Right lobe of liver (tissue), 6 donors: ENCODE results near the gene PLOD1. TPM values are rescaled to one million over a fixed set of nuclear protein-coding genes. Genes with fewer than 3 reads are reported as not detected.
"Not testable (repeated sequence)": the region's sequence is repeated elsewhere in the genome, so short reads cannot be mapped to it uniquely, and the experiment has no call there.

Experiments used
- ATAC-seq, 4 donors: fragments of 200-7000 bp; cut with Tn5 transposase; one replicate each; pipeline ENCODE4 v1.9.1; 2020; ENCODE audit warnings: mild to moderate bottlenecking in 4 of 4, moderate library complexity in 4 of 4
- DNase-seq, 3 donors: peaks; one replicate each; pipeline ENCODE4 v3.0.0-alpha.2; 2020
- H3K27ac ChIP-seq, 3 donors: fragments of 200-600 bp; one replicate each; pipeline ENCODE4 v1.8.0; 2022
- H3K27me3 ChIP-seq, 2 donors: fragments of 200-600 bp; one replicate each; pipeline ENCODE4 v1.8.0; 2022
- H3K36me3 ChIP-seq, 4 donors: fragments of 200-600 bp; sonication (generic) in 1 of 4; one replicate each; pipeline versions ENCODE4 v1.5.1 to v1.8.0; 2017 to 2022; ENCODE audit warnings: control low read depth in 1 of 4
- H3K4me1 ChIP-seq, 4 donors: fragments of 200-600 bp; sonication (generic) in 1 of 4; one replicate each; pipeline versions ENCODE4 v1.5.1 to v1.8.0; 2017 to 2022; ENCODE audit warnings: control low read depth in 1 of 4
- H3K4me3 ChIP-seq, 3 donors: fragments of 200-600 bp; one replicate each; pipeline ENCODE4 v1.8.0; 2022
- H3K9me3 ChIP-seq, 4 donors: fragments of 200-600 bp; sonication (generic) in 1 of 4; one replicate each; pipeline versions ENCODE4 v1.5.1 to v1.8.0; 2017 to 2022; ENCODE audit warnings: control low read depth in 1 of 4
- CTCF ChIP-seq, 4 donors: fragments of 200-600 bp in 3 of 4; fragments of 450-650 bp in 1 of 4; IDR thresholded peaks; one replicate each; pipeline versions ENCODE4 v1.5.1 to v1.8.0; 2016 to 2022; ENCODE audit warnings: antibody characterized with exemption in 4 of 4, mild to moderate bottlenecking in 2 of 4
- POLR2A ChIP-seq: fragments of 450-650 bp; IDR thresholded peaks from one replicate; pipeline ENCODE4 v1.6.1; 2017; ENCODE audit warnings: antibody characterized with exemption, mild to moderate bottlenecking
- WGBS: methylation state at CpG from one replicate; pipeline ENCODE4 v1.1.6; 2018; ENCODE audit warnings: low coverage, low lambda C conversion rate; ENCODE audit not compliant: insufficient coverage; ENCODE audit errors: missing lambda C conversion rate; 5-methylcytosine and 5-hydroxymethylcytosine counted together
- intact Hi-C, 2 donors: fragments of 100-400 bp; cut with DNase I; formaldehyde crosslinking; loops; one replicate each; pipeline versions ENCODE4 v1.11.2 to v1.14.1; 2022
- total RNA-seq, 6 experiments: library from RNA; depleted of rRNA in 2 of 6; stranded (reverse); fragments of >200 nt in 2 of 6; fragmentation: NEBNext Ultra II Directional in 3 of 6; extraction: Animal tissue kit (Norgen Biotek cat#: 25700) in 3 of 6; gene quantifications; one replicate each; pipeline versions ENCODE4 v1.1.0 to v1.2.4, GENCODE V29; 2016 to 2023
- donor health status: DM: no; HTN: yes; CAD: no.
- donor health status: DM: no; HTN: no; CAD: no.
- donor health status: DM: no; HTN: no; CAD: no.
- donor health status: DM: no; HTN: yes; CAD: no.
- donor health status: DM: no; HTN: yes; CAD: no.

PLOD1 gene
- total RNA-seq, 6 experiments from 2014 or later, result 70.2 to 119 (median 93.8) TPM

GRCh38 chr1:11898086-11898785, 36.3 kb upstream of the PLOD1 start:
- ATAC-seq, result no peak
- intact Hi-C loops, result no loop called here
- Histone ChIP-seq H3K27me3 (peaks cover 0 to 5% of the 10 kb centered on the region in 2 donors), H3K4me3 (no peak overlapping the region), H3K36me3 (no peaks in the 10 kb centered on the region), H3K4me1 (no peaks in the 10 kb centered on the region), H3K27ac (no peak overlapping the region), H3K9me3 (no peaks in the 10 kb centered on the region)
- WGBS, result 28% methylated on average over 19 of the region's 38 CpGs
- TF ChIP-seq CTCF (IDR thresholded peaks at IDR 0.05), result no peak
- no peak for TF ChIP-seq POLR2A
- no peak for DNase-seq

- DNase-seq, result no peak
- 40% methylated on average over 9 of the region's 26 CpGs for WGBS
- Histone ChIP-seq H3K27me3 (peaks cover 0 to 5% of the 10 kb centered on the region in 2 donors), H3K4me3 (no peak overlapping the region), H3K4me1 (no peaks in the 10 kb centered on the region), H3K27ac (no peak overlapping the region), H3K36me3 (no peaks in the 10 kb centered on the region), H3K9me3 (no peaks in the 10 kb centered on the region)
- intact Hi-C loops, result no loop called here
- TF ChIP-seq POLR2A (no peak), CTCF (IDR thresholded peaks at IDR 0.05) (no peak)
- ATAC-seq, result peak; percentile 24 to 36 (median 28)
Measured at GRCh38 chr1:11898831-11899467, 35.6 kb upstream of the PLOD1 start.

GRCh38 chr1:11901446-11901845, 33.1 kb upstream of the PLOD1 start:
- ATAC-seq, result not testable (repeated sequence)

GRCh38 chr1:11903210-11903609, 31.3 kb upstream of the PLOD1 start:
- no peaks in the 10 kb centered on the region for H3K36me3 ChIP-seq
- 93% methylated on average over 1 of the region's 1 CpG for WGBS
- ATAC-seq, result no peak
- no peaks in the 10 kb centered on the region for H3K4me1 ChIP-seq
- no peaks in the 10 kb centered on the region for H3K9me3 ChIP-seq
- no peak overlapping the region for H3K4me3 ChIP-seq
- intact Hi-C loops, result no loop called here
- TF ChIP-seq CTCF (IDR thresholded peaks at IDR 0.05), result no peak
- no peak for TF ChIP-seq POLR2A
- no peak for DNase-seq
- H3K27me3 ChIP-seq, result peaks cover 0 to 5% of the 10 kb centered on the region in 2 donors
- no peak overlapping the region for H3K27ac ChIP-seq

More at GRCh38 chr1:11901446-11901845, 33.1 kb upstream of the PLOD1 start:
- DNase-seq, H3K27me3 ChIP-seq, H3K9me3 ChIP-seq, H3K27ac ChIP-seq, intact Hi-C loops, H3K4me1 ChIP-seq, H3K4me3 ChIP-seq, H3K36me3 ChIP-seq: not testable (repeated sequence)
- 68% methylated on average over 9 of the region's 9 CpGs for WGBS

GRCh38 chr1:11904156-11904555, 30.4 kb upstream of the PLOD1 start:
- H3K4me3 ChIP-seq, H3K27me3 ChIP-seq, H3K36me3 ChIP-seq, ATAC-seq, DNase-seq, H3K9me3 ChIP-seq, H3K4me1 ChIP-seq, H3K27ac ChIP-seq, intact Hi-C loops: not testable (repeated sequence)
- 90% methylated on average over 2 of the region's 5 CpGs for WGBS
